ENCODE data around the gene KLF11.
A peak's percentile ranks its signal among the peaks of the same experiment; 100 is the strongest.
"Not testable (repeated sequence)": the region's sequence is repeated elsewhere in the genome, so short reads cannot be mapped to it uniquely, and the experiment has no call there.

The KLF11 gene

DNA sequence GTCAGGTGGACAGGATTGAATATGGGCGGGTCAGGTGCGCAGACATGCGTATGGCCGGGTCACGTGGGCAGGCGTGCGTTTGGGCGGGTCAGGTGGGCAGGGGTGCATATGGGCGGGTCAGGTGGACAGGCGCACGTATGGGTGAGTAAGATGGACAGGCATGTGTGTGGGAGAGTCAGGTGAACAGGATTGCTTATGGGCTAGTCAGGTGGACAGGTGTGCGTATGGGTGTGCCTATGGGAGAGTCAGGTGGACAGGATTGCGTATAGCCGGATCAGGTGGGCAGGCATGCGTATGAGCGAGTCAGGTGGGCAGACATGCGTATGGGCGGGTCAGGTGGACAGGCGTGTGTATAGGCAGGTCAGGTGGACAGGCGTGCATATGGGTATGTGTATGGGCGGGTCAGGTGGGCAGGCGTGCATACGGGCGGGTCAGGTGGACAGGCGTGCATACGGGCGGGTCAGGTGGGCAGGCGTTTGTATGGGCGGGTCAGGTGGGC is 30.3 kb upstream of the KLF11 start:
- no peaks in the 10 kb centered on the region for H3K36me3 ChIP-seq
- peaks cover 0 to 20% (median 11%) of the 10 kb centered on the region in 11 experiments; a peak in 11 of 22 replicates for H3K9me3 ChIP-seq (replicated peaks in 1 of 11)
- H3K4me3 ChIP-seq, result no peak overlapping the region
- TF ChIP-seq Cebpa-rat (IDR thresholded peaks at IDR 0.05), result no peak
- H4K20me1 ChIP-seq, result no peaks in the 10 kb centered on the region
- H3K27ac ChIP-seq, result no peak overlapping the region
- H3K4me2 ChIP-seq, result no peak overlapping the region
- no peak overlapping the region for H3K9ac ChIP-seq
- H3K27me3 ChIP-seq, result no peaks in the 10 kb centered on the region
- H3K4me1 ChIP-seq, result peaks cover 23 to 29% (median 26%) of the 10 kb centered on the region in 10 experiments

DNA sequence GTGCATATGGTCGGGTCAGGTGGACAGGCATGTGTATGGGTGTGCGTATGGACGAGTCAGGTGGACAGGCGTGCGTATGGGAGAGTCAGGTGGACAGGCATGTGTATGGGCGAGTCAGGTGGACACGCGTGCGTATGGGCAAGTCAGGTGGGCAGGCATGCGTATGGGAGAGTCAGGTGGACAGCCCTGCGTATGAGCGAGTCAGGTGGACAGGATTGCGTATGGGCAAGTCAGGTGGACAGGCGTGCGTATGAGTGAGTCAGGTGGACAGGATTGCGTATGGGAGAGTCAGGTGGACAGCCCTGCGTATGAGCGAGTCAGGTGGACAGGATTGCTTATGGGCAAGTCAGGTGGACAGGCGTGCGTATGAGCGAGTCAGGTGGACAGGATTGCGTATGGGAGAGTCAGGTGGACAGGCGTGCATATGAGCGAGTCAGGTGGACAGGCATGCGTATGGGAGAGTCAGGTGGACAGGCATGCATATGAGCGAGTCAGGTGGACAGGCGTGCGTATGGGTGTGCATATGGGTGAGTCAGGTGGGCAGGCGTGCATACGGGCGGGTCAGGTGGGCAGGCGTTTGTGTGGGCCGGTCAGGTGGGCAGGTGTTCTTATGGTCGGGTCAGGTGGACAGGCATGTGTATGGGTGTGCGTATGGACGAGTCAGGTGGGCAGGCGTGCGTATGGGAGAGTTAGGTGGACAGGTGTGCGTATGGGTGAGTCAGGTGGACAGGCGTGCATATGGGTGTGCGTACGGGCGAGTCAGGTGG is 29.5 kb upstream of the KLF11 start:
- H3K27me3 ChIP-seq, H3K9ac ChIP-seq, H3K4me2 ChIP-seq, H3K27ac ChIP-seq, H4K20me1 ChIP-seq, H3K36me3 ChIP-seq, H3K4me3 ChIP-seq: not testable (repeated sequence)
- peaks cover 0 to 20% (median 11%) of the 10 kb centered on the region in 11 experiments; a peak in 11 of 22 replicates for H3K9me3 ChIP-seq (replicated peaks in 1 of 11)
- H3K4me1 ChIP-seq, result peaks cover 15 to 20% (median 18%) of the 10 kb centered on the region in 10 experiments

DNA sequence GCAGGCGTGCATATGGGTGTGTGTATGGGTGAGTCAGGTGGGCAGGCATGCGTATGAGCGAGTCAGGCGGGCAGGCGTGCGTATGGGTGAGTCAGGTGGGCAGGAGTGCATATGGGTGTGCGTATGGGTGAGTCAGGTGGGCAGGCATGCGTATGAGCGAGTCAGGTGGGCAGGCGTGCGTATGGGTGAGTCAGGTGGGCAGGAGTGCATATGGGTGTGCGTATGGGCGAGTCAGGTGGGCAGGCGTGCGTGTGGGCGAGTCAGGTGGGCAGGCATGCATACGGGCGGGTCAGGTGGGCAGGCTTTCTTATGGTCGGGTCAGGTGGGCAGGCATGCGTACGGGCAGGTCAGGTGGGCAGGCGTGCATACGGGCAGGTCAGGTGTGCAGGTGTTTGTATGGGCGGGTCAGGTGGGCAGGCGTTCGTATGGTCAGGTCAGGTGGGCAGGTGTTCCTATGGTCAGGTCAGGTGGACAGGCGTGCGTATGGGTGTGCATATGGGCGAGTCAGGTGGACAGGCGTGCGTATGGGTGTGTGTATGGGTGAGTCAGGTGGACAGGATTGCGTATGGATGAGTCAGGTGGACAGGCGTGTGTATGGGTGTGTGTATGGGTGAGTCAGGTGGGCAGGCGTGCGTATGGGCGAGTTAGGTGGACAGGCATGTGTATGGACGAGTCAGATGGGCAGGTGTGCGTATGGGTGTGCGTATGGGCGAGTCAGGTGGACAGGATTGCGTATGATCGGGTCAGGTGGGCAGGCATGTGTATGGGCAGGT is 28.7 kb upstream of the KLF11 start:
- no peaks in the 10 kb centered on the region for H3K36me3 ChIP-seq
- no peak overlapping the region for H3K4me3 ChIP-seq
- no peaks in the 10 kb centered on the region for H4K20me1 ChIP-seq
- no peak overlapping the region for H3K4me2 ChIP-seq
- no peak overlapping the region for H3K9ac ChIP-seq
- TF ChIP-seq Cebpa-rat (IDR thresholded peaks at IDR 0.05), result no peak
- peaks cover 0 to 20% (median 11%) of the 10 kb centered on the region in 11 experiments; a peak in 11 of 22 replicates for H3K9me3 ChIP-seq (replicated peaks in 1 of 11)
- H3K27me3 ChIP-seq, result no peaks in the 10 kb centered on the region
- H3K27ac ChIP-seq, result no peak overlapping the region
- peaks cover 10 to 17% (median 14%) of the 10 kb centered on the region in 10 experiments for H3K4me1 ChIP-seq

DNA sequence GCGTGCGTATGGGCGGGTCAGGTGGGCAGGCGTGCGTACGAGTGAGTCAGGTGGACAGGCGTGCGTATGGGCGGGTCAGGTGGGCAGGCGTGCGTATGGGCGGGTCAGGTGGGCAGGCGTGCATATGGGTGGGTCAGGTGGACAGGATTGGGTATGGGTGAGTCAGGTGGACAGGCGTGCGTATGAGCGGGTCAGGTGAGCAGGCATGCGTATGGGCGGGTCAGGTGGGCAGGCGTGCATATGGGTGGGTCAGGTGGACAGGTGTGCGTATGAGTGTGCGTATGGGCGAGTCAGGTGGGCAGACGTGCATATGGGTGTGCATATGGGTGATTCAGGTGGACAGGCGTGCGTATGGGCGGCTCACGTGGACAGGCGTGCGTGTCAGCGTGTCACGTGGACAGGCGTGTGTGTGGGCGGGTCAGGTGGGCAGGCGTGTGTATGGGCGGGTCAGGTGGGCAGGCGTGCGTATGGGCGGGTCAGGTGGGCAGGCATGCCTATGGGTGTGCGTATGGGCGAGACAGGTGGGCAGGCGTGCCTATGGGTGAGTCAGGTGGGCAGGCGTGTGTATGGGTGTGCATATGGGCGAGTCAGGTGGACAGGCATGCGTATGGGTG is 27.9 kb upstream of the KLF11 start:
- H3K36me3 ChIP-seq, H3K27me3 ChIP-seq, H4K20me1 ChIP-seq, H3K9ac ChIP-seq, H3K4me3 ChIP-seq, H3K4me2 ChIP-seq, H3K27ac ChIP-seq: not testable (repeated sequence)
- H3K9me3 ChIP-seq (replicated peaks in 1 of 11), result peaks cover 0 to 20% (median 11%) of the 10 kb centered on the region in 11 experiments; a peak in 11 of 22 replicates
- H3K4me1 ChIP-seq, result peaks cover 2 to 13% (median 11%) of the 10 kb centered on the region in 10 experiments; a peak in 16 of 20 replicates

DNA sequence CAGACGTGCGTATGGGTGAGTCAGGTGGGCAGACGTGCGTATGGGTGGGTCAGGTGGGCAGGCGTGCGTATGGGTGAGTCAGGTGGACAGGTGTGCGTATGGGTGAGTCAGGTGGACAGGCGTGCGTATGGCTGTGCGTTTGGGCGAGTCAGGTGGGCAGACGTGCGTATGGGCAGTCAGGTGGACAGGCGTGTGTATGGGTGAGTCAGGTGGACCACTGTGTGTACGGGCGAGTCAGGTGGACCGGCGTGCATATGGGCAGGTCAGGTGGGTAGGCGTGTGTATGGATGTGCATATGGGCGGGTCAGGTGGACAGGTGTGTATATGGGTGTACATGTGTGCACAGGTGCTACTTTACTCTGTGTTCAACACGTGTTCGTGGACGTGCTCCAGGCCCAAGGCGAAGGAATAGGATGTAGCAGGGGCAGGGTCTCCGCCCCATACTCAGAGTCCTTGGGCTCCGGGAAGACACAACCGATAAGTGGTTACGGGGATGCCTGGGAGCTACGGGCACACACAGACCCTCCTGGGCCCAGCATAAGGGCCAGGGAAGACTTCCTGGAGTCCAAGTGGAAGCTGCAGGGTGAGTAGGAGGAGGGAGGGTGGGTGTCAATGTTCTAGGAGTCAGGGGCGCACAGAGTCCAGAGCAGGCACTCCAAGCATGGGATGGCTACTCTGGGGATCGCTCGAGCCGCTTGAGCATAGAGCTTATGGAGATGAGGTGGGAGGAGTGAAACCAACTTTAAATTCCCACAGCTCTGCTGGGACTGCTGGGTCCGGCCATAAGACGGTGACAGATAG is 27.1 kb upstream of the KLF11 start:
- H3K9me3 ChIP-seq (replicated peaks in 1 of 11), result peaks cover 0 to 20% (median 11%) of the 10 kb centered on the region in 11 experiments; a peak in 11 of 22 replicates
- H3K9ac ChIP-seq, result no peak overlapping the region
- H4K20me1 ChIP-seq, result no peaks in the 10 kb centered on the region
- TF ChIP-seq Cebpa-rat (IDR thresholded peaks at IDR 0.05), result no peak
- H3K4me1 ChIP-seq, result peaks cover 0 to 11% (median 8%) of the 10 kb centered on the region in 10 experiments; a peak in 11 of 20 replicates
- H3K4me3 ChIP-seq, result no peak overlapping the region
- no peak overlapping the region for H3K27ac ChIP-seq
- no peaks in the 10 kb centered on the region for H3K36me3 ChIP-seq
- H3K4me2 ChIP-seq, result no peak overlapping the region
- H3K27me3 ChIP-seq, result no peaks in the 10 kb centered on the region

DNA sequence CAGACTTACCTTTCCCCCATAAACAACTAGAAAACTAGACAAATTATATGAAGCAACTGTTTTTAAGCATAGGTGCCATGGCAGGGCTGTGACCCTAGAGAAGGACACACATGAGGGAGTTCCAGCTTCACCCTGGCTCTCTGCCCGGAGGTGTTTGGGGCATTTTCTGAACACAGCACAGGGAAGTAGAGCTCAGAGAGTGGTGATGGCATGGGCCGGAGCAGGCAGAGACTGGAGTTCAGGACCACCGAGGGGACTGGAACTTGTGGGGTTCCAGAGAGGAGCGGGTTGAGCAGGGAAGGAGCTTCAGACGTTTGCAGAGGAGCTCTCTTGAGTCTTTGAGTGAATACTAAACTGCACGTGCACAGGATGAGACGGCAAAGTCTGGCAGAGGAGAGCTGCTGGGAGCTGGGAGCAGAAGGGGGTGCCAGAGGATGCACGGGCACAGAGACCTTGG is 26.5 kb upstream of the KLF11 start:
- Histone ChIP-seq H3K9me3 (replicated peaks in 1 of 11) (peaks cover 0 to 20% (median 11%) of the 10 kb centered on the region in 11 experiments; a peak in 11 of 22 replicates), H3K36me3 (no peaks in the 10 kb centered on the region), H3K9ac (no peak overlapping the region), H3K27me3 (no peaks in the 10 kb centered on the region), H3K4me3 (no peak overlapping the region), H3K27ac (no peak overlapping the region), H3K4me2 (no peak overlapping the region), H3K4me1 (peaks cover 0 to 11% (median 8%) of the 10 kb centered on the region in 10 experiments; a peak in 11 of 20 replicates), H4K20me1 (no peaks in the 10 kb centered on the region)
- no peak for TF ChIP-seq Cebpa-rat (IDR thresholded peaks at IDR 0.05)

DNA sequence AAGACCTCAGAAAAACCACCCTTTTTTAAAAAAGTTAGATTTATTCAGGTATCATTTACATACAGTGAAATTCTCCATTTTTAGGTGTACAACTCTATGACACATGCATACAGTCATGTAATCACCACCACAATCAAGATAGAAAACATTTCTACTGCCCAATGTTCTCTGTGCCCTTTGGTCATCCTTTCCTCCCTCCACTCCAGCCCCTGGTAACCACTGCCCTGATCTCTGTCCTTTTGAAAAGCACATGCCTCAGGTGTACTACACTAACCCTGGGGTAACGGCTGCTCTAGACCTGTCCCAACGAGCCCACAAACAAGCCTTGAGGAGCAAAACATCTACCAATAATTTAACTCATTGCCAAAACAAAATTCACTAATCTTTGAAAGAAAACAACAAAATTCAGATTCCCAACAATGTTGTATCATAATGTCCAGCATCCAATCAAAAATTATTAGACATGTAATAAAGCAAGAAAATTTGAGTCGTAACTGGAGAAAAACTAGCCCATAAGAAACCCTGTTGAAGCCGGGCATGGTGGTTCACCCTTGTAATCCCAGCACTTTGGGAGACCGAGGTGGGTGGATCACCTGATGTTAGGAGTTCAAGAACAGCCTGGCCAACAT is 25.9 kb upstream of the KLF11 start:
- Histone ChIP-seq H3K27ac (no peak overlapping the region), H3K4me2 (no peak overlapping the region), H3K4me1 (peaks cover 0 to 11% (median 8%) of the 10 kb centered on the region in 10 experiments; a peak in 11 of 20 replicates), H3K9ac (no peak overlapping the region), H3K9me3 (replicated peaks in 1 of 11) (peaks cover 0 to 20% (median 11%) of the 10 kb centered on the region in 11 experiments; a peak in 11 of 22 replicates), H3K4me3 (no peak overlapping the region), H4K20me1 (no peaks in the 10 kb centered on the region), H3K27me3 (no peaks in the 10 kb centered on the region), H3K36me3 (no peaks in the 10 kb centered on the region)
- TF ChIP-seq Cebpa-rat (IDR thresholded peaks at IDR 0.05), result no peak

DNA sequence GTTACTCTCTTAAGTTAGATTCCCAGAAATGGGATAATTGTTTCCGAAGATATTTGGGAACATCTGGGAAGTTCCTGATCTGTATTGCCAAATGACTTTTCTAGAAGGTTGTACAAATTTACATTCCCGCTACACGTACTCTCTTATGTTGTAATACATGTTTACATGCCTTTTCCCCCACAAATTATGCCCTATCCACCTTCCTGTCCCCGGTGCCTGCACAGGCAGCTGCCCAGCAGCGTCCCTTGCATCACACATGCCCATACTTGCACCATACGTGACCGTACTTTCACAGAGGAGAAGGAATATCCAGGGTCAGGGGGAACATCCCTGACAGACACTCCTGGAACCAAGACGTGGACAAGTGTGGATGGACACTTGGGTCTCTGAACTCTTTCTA is 24.2 kb upstream of the KLF11 start:
- Histone ChIP-seq H3K27me3 (no peaks in the 10 kb centered on the region), H3K9me3 (replicated peaks in 1 of 11) (peaks cover 0 to 15% (median 9%) of the 10 kb centered on the region in 11 experiments; a peak in 11 of 22 replicates), H3K4me1 (peaks cover 0 to 11% (median 8%) of the 10 kb centered on the region in 10 experiments; a peak in 11 of 20 replicates), H3K27ac (no peak overlapping the region), H3K36me3 (no peaks in the 10 kb centered on the region), H3K9ac (no peak overlapping the region), H4K20me1 (no peaks in the 10 kb centered on the region), H3K4me3 (no peak overlapping the region), H3K4me2 (peak overlapping the region in 5 of 11 experiments; percentile 42 to 60 (median 46); a peak in 8 of 22 replicates)
- TF ChIP-seq Cebpa-rat (IDR thresholded peaks at IDR 0.05), result no peak
